HG03378 (cell line): ENCODE measurements around the gene SUN1.

Experiments used
- ATAC-seq: cut with Tn5 transposase; IDR thresholded peaks from one replicate; pipeline ENCODE4 v1.9.1; 2021; ENCODE audit warnings: mild to moderate bottlenecking, moderate library complexity; ENCODE audit not compliant: unreplicated experiment

Gene SUN1

GRCh38 chr7:888081-889024 is 56.1 kb downstream of the SUN1 start:
- no peak for ATAC-seq

DNA sequence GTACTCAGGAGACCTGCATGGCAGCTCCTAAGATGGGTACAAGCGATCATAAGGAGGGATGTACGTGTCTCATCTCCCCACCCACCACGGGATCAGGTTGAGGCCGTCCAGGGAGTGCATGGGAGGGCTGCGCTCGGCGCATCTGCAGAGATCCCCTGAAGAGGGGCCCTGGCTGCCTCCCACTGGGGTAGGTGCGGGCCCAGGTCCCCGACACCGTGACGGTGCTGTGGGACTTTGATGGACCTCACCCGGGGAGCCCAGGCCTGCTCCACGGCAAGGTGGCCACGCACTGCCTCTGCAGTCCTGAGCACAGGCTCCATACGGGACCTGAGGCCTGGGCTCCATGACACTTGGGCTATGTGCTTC is 56.7 kb downstream of the SUN1 start:
- no peak for ATAC-seq

GRCh38 chr7:889391-889790 is 57.1 kb downstream of the SUN1 start:
- no peak for ATAC-seq

GRCh38 chr7:890868-891267 is 58.6 kb downstream of the SUN1 start:
- ATAC-seq = no peak

- no peak for ATAC-seq
These were observed 59.0 kb downstream of the SUN1 start for GRCh38 chr7:891291-891690.

- no peak for ATAC-seq
These were observed 59.5 kb downstream of the SUN1 start for GRCh38 chr7:891805-892204.

GRCh38 chr7:892648-893593 is 60.6 kb downstream of the SUN1 start:
- ATAC-seq = no peak

DNA sequence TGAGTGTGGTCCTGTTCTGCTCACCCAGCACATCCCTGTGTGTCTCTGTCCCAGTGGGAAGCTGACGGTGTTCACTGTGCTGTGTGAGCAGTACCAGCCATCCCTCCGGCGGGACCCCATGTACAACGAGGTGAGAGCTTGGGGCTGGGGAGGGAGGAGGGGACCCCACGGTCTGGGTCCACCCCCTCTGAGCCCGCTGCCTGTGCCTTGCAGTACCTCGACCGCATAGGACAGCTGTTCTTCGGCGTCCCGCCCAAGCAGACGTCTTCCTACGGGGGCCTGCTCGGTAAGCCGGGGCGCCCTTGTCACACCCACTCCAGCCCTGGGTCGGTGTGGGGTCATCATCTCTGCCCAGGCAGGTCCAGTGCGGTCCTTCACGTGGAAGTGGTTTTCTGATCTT is 61.4 kb downstream of the SUN1 start:
- no peak for ATAC-seq

GRCh38 chr7:894164-894867 is 62.0 kb downstream of the SUN1 start:
- ATAC-seq = no peak

GRCh38 chr7:894927-895450 is 62.7 kb downstream of the SUN1 start:
- ATAC-seq = no peak

DNA sequence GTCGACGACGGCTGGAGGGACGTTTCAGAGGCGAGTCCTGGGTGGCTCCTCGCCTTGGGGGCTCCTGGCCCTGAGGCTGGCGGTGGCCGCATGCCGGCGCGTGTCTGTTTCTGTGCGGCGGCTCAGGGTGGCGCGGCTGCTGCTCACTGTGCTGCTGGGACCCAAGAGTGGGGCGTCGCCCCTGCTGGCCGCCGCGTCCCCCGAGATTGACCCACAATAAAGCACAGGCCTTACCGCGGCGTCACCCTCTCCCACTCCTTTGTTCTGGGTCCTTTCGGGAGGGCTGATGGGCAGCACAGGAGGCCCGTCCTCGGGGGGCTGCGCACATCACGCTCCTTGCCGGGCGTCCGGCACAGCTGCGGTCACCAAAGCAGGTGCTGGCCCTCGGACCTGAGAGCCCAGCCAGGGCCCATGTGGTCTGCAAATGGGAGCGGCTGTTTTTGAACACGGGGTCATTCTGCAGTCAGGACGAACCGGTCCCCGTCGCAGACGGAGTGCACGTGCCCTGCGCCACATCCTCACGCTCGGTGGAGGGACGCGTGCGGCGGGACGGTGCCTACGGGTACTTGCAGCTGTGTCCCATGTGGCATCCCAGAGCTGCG is 63.3 kb downstream of the SUN1 start:
- ATAC-seq = no peak

DNA sequence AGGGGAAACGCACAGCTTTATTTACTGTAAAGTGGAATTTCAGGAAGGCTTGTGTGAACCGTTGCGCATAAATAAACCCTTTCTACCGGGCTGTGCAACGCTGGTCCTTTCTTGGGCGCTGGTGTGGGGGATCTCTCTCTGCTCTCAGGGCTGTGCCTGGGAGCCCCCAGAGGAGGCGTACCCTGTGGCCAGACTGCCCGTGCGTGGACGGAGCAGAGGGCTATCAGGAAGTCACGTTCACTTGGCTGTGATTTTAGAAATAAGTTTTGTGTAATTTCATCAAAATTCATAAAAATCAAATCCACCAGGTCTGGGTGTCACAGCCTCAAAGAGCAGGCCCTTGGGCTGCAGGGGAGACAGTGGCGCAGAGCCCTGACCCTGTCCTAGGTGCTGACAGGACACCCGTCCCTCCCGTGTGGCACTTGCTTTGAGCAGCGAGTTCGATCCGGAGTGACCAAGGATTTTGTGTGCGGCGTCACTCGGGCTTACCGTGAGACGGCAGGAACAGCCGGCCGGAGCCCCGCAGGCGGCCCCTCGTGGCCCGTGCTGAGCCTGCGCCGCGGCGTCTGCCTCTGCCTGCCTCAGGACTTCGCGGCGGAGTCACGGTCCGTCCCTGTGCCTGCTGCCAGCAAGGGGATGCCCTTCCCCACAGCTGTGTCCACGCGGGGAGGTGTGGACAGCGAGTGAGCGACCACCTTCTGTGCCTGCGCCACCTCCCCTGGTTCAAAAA is 64.2 kb downstream of the SUN1 start:
- ATAC-seq = no peak

- ATAC-seq = no peak
These were observed 64.8 kb downstream of the SUN1 start for GRCh38 chr7:897086-897485.

DNA sequence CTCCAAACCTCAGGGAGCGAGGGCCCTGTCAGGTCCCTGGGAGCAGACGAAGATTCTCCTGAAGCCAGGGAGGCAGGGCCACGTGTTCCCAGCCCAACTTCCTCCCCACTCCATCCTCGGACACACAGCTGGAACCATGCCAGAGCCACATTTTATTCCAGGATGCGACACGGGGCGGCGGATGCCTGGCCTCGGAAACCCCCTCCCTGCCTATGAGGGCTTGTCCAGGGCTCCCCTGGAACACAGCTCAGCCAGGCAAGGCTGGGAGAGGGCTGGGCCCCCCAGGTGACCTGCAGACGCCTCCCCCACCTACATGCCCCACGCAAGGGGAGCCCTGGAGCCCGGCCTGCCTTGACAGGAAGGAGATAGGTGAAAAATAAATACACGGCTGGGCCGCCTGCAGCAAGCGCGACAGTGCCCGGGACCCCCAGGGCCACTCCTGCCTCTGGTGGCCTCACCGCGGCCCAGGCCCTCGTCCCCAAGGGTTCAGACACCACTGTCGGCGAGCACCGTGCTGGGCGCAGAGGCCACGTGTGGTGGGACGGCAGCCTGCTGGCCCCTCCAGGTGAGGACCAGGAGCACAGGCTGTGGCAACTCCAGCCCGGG is 65.6 kb downstream of the SUN1 start:
- ATAC-seq = no peak

- no peak for ATAC-seq
These were observed 66.2 kb downstream of the SUN1 start for GRCh38 chr7:898460-898854.

GRCh38 chr7:898855-899681 is 66.8 kb downstream of the SUN1 start:
- no peak for ATAC-seq

- ATAC-seq = no peak
These were observed 67.5 kb downstream of the SUN1 start for GRCh38 chr7:899806-900205.

GRCh38 chr7:900331-901040 is 68.2 kb downstream of the SUN1 start:
- ATAC-seq = no peak
